ENCODE measurements around the gene SNRNP200. TPM values are rescaled to one million over a fixed set of nuclear protein-coding genes. Genes with fewer than 3 reads are reported as not detected.

The SNRNP200 gene
- total RNA-seq, 3 donors from 2014 or later (not counting 1 experiment from before 2014, with no cell fraction given) = 207 to 236 (median 228) TPM

DNA sequence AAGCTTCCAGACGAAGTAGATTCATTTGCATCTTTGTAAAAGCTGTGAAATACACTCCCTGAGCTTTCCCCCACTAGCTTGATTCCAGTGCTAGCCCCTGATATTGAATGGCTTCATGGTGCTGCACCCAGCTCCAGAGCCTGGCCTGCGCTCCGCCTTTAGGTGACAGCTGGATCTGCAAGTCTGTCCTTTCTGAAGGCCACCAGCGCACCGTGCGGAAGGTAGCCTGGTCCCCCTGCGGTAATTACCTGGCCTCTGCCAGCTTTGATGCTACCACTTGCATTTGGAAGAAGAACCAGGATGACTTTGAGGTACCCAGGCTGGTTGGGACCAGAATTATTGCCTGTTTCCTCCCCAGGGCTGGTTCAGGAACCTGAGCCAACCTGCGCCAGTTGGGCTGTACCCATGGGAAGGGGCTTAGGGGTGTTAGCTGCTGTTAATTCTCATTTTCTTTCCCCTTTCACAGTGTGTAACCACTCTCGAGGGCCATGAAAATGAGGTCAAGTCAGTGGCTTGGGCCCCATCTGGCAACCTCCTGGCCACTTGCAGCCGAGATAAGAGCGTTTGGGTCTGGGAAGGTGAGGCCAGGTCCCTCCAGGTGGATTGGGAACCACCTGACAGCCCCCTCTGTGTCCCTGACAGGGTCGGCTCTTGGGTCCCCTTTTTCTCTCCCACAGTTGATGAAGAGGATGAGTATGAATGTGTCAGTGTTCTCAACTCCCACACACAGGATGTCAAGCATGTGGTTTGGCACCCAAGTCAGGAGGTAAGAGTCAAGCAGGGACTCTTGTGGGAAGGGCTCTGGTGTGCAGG is 38.0 kb downstream of the SNRNP200 start:
- H3K36me3 Mint-ChIP-seq = peaks cover 8% of the 10 kb centered on the region
- TF ChIP-seq, protein P1, sequence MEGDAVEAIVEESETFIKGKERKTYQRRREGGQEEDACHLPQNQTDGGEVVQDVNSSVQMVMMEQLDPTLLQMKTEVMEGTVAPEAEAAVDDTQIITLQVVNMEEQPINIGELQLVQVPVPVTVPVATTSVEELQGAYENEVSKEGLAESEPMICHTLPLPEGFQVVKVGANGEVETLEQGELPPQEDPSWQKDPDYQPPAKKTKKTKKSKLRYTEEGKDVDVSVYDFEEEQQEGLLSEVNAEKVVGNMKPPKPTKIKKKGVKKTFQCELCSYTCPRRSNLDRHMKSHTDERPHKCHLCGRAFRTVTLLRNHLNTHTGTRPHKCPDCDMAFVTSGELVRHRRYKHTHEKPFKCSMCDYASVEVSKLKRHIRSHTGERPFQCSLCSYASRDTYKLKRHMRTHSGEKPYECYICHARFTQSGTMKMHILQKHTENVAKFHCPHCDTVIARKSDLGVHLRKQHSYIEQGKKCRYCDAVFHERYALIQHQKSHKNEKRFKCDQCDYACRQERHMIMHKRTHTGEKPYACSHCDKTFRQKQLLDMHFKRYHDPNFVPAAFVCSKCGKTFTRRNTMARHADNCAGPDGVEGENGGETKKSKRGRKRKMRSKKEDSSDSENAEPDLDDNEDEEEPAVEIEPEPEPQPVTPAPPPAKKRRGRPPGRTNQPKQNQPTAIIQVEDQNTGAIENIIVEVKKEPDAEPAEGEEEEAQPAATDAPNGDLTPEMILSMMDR (IDR thresholded peaks at IDR 0.05) = no peak

DNA sequence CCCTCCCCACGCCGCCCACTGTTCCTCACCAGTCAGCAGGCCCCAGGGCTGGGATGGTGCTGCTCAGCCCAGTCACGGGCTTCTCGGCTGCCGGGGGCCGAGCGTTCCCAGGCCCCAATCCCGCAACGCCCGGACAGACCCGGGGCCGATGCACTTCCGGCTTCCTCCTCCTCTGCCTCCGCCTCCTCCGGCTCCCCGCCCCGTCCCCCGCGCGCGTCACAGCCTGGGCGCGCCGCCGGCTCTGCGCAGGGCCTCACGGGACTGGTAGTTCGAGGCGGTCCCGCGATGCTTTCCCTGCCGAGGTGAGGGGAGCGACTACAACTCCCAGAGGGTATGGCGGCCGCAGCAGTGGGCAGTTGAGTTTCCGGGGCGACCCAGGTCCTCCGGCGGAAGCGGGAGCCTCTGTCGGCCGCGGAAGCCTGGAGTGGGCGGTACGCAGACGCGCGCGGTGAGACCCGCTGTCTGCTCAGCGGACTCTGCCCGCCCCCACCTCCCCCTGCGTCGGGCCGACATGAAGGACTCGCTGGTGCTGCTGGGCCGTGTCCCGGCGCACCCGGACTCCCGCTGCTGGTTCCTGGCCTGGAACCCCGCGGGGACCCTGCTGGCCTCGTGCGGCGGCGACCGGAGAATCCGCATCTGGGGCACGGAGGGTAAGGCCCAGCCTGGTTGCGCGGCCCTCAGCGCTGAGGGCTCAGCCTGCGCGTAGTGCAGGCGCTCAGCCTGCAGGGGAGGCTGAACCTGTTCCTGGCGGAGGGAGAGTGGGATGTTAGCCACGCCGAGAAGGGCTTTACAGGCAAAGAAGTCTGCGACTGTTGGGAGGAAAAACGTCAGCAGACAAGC is 39.3 kb downstream of the SNRNP200 start, which contains the start of the genes CIAO1 and TMEM127:
Gene CIAO1 (plus strand): TSS at position 386 of the 840 bp plus-strand sequence. CDS start 126 bp downstream, at position 512.
Gene TMEM127 (minus strand): TSS at position 158 of the 840 bp plus-strand sequence. CDS start 616 bp downstream, outside the sequence.
- no peaks in the 10 kb centered on the region for H3K27me3 ChIP-seq (ENCODE audit: control insufficient read depth, insufficient read depth, low read length)
- ATAC-seq (peak; percentile 92 to 98 (median 93)), DNase-seq (peak; percentile 97)
- H3K36me3 ChIP-seq (ENCODE audit: control insufficient read depth, insufficient read depth, low read length) = peaks cover 26% of the 10 kb centered on the region
- no peaks in the 10 kb centered on the region for H3K9me3 ChIP-seq (ENCODE audit: control insufficient read depth, insufficient read depth, low read length)
- no peaks in the 10 kb centered on the region for H3K27me3 Mint-ChIP-seq (ENCODE audit: low read depth in 2 of 2)
- H3K4me3 Mint-ChIP-seq = peak within 1 kb of the TSS; percentile 97
- H3K27ac ChIP-seq (ENCODE audit: low read length) = peak within 1 kb of the TSS; percentile 85
- peak within 1 kb of the TSS; percentile 92 for H3K27ac Mint-ChIP-seq
- H3K4me1 ChIP-seq (ENCODE audit: control insufficient read depth, insufficient read depth, low read length) = peaks cover 41% of the 10 kb centered on the region
- WGBS (ENCODE audit: insufficient coverage) = under 1% methylated on average over 81 of the region's 81 CpGs
- intact Hi-C loops (cut with micrococcal nuclease) = loop anchor here (2.0 to 10.0 kb wide), 6 partner anchors 39 to 241 kb away; partner anchors contain the start of genes DUSP2, NEURL3, SNRNP200 and STARD7
- H3K36me3 Mint-ChIP-seq = peaks cover 8% of the 10 kb centered on the region
- peak within 1 kb of the TSS; percentile 83 for H3K4me3 ChIP-seq (ENCODE audit: low read length)
- TF ChIP-seq, protein P1 (IDR thresholded peaks at IDR 0.05) = peak; percentile 25
- H3K9me3 Mint-ChIP-seq = no peaks in the 10 kb centered on the region
- H3K4me1 Mint-ChIP-seq = peaks cover 39 to 45% of the 10 kb centered on the region in 2 donors

More for the DNA sequence above, 38.0 kb downstream of the SNRNP200 start:
- Histone ChIP-seq H3K9me3 (ENCODE audit: control insufficient read depth, insufficient read depth, low read length) (no peaks in the 10 kb centered on the region), H3K36me3 (ENCODE audit: control insufficient read depth, insufficient read depth, low read length) (peaks cover 37% of the 10 kb centered on the region), H3K4me3 (ENCODE audit: low read length) (no peak overlapping the region), H3K27me3 (ENCODE audit: control insufficient read depth, insufficient read depth, low read length) (no peaks in the 10 kb centered on the region), H3K27ac (ENCODE audit: low read length) (peak overlapping the region; percentile 37), H3K4me1 (ENCODE audit: control insufficient read depth, insufficient read depth, low read length) (peaks cover 34% of the 10 kb centered on the region)
- Mint-ChIP-seq H3K9me3 (no peaks in the 10 kb centered on the region), H3K4me3 (peak overlapping the region; percentile 82), H3K27ac (peak overlapping the region; percentile 92), H3K27me3 (ENCODE audit: low read depth in 2 of 2) (no peaks in the 10 kb centered on the region), H3K4me1 (peaks cover 37 to 41% of the 10 kb centered on the region in 2 donors)
- 62% methylated on average over 11 of the region's 12 CpGs for whole genome bisulfite sequencing (ENCODE audit: insufficient coverage)
- ATAC-seq = no peak
- DNase-seq = peak; percentile 37 to 69
- intact Hi-C loops (cut with micrococcal nuclease) = loop anchor here (2.0 to 10.0 kb wide), 5 partner anchors 37 to 243 kb away; partner anchors contain the start of genes NEURL3, SNRNP200 and STARD7

DNA sequence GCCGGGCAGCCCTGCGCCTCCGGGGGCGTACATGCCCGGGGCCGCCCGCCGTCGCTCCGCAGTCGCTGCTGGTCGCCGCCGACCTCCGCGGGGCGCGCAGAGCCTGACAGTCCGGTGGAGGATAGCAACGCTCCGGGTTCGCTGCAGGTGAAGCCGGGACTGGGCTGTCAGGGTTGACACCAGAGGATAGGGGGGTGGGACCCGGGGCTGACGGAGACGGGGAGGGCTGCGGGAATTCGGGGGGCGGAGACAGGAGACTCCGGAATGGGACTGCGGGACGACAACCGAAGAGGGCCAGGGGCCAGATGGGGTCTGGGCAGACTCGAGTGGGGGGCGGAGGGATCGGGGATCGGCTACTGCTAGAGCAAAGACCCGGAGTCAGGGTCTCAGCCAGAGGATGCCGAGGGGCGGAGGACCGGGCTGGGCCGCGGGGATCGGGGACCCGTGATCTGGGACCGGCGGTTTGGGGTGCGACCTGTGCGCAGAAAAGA is 40.0 kb downstream of the SNRNP200 start:
- WGBS (ENCODE audit: insufficient coverage) = under 1% methylated on average over 49 of the region's 49 CpGs
- H3K4me3 Mint-ChIP-seq = peak overlapping the region; percentile 97
- no peaks in the 10 kb centered on the region for H3K9me3 ChIP-seq (ENCODE audit: control insufficient read depth, insufficient read depth, low read length)
- H3K27me3 Mint-ChIP-seq (ENCODE audit: low read depth in 2 of 2) = no peaks in the 10 kb centered on the region
- peaks cover 22% of the 10 kb centered on the region for H3K36me3 ChIP-seq (ENCODE audit: control insufficient read depth, insufficient read depth, low read length)
- H3K4me1 ChIP-seq (ENCODE audit: control insufficient read depth, insufficient read depth, low read length) = peaks cover 48% of the 10 kb centered on the region
- H3K27me3 ChIP-seq (ENCODE audit: control insufficient read depth, insufficient read depth, low read length) = no peaks in the 10 kb centered on the region
- DNase-seq (peak in 1 of 2 donors; percentile 59), ATAC-seq (peak; percentile 1 to 14 (median 9))
- H3K4me1 Mint-ChIP-seq = peaks cover 45 to 52% of the 10 kb centered on the region in 2 donors
- no peaks in the 10 kb centered on the region for H3K9me3 Mint-ChIP-seq
- intact Hi-C loops (cut with micrococcal nuclease) = loop anchor here (2.0 to 10.0 kb wide), 4 partner anchors 57 to 242 kb away; partner anchors contain the start of genes DUSP2 and NEURL3
- peak overlapping the region; percentile 92 for H3K27ac Mint-ChIP-seq
- peak overlapping the region; percentile 85 for H3K27ac ChIP-seq (ENCODE audit: low read length)
- H3K4me3 ChIP-seq (ENCODE audit: low read length) = peak overlapping the region; percentile 83
- H3K36me3 Mint-ChIP-seq = peaks cover 8% of the 10 kb centered on the region
- TF ChIP-seq, protein P1 (IDR thresholded peaks at IDR 0.05) = no peak

Measured in natural killer cell (primary cell).